Activated naive CD4-positive, alpha-beta T cell treated with anti-CD3 and anti-CD28 coated beads, Interleukin-2, amount 50 U/mL, for 16 hours (primary cell): ENCODE measurements around the gene CAPG.
"Not testable (repeated sequence)": the region's sequence is repeated elsewhere in the genome, so short reads cannot be mapped to it uniquely, and the experiment has no call there.

Experiments
- DNase-seq: peaks from one replicate; pipeline ENCODE4 v3.0.0-alpha.2; 2020

CAPG gene

DNA sequence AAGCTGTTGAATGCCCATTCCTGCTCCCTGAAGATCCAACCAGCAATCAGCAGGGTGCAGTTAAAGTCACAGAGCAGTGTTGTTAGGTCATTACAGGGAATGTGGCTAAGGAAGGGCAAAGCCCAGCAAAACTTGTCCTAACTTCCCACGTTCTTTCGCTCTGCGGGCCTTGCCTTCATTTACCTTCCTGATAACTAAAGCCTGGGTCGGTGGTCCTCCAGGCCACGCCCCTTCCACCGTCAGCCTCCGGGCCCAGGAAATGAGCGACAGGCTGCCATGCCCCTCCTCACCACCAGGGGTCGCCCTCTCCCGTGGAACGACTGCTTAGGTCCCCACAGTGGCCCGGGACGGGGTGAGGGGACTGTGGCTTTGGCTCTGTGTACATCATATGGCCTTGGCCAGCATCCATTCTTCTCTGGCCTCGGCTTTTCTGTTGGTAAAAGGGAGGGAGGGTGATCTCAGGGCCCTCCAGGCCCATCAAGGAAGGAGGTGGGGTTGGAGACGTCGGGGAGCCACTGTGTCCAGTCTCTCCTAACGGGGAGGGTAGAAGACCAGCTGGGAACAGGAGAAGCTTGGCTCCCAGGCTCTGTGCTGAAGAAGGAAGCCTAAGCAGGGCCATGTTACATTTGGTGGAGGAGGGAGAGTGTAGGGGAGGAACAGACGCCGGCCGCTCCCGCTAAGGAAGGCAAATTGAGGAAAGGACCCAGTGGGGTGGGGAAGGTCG lies 10.5 kb upstream of the CAPG start:
- peak; percentile 90 for DNase-seq

DNA sequence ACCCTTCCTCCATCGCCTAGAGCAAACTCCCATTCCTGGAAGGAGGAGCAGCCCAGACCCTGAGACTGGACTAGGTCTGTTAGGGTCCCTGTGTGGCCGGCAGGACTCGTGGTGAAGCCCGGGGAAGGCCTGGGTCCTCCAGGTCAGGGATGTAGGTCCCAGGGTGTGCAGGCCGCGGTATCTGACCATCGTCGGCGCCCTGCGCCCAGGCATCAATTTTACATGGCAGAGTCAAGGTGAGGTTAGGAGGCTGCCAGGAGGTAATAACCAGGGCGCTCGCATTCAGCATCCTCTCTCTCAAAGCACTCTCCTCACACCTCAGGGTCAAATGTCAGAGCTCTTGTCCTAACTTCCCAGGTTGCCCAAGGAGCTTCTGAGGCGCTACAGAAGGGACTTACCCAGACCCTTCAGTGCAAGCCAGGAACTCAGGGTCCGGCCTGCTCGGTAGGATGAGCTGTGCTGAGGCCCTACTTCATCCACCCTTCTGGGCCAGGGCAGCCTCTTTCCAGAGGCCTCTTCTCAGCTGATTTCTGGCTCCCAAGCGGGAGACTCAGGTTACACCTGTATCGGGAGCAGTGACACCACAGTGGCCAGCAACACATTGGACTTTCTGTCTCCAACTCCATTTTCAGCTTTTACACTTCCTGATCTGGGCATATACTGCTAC lies 9.0 kb upstream of the CAPG start:
- DNase-seq: no peak

DNA sequence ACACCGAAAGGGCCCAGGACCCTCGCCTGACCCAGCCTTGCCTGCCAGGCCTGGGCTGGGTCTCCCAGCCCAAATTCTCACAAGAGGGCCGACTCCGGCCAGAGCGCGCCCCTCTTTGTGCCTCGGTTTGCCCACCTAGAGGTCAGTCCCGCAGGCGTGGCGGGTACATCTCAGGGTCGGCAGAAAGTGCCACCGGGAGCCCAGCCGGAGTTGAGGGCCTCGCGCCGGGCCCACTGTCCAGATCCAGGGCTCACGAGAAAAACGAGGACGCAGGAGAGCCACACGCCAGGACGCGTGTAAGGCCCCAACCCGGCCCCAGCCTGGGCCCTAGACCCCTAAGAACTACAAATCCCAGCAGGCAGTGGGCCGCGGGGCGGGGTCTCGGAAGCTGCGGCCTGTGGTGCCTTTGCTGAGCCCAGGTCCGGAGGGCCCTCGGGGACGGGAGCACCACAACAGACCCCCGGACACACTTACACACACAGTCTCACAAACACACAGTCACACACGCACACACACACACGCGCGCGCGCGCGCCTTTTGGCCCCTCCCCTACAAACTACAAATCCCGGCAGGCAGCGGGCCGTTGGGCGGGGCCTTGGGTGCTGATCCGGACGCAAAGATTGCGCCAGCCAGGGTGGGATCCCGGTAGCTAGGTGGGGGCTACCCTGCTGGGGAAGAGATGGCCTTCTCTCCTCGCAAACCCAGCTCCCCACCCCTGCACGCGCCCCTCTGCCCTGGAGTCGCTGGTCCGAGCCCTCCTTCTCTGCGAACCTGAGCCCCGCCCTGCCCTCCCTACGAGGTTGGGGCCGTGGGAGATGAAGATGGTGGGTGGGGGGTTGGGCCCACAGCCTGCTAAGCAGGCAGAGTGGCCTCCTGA lies 8.2 kb upstream of the CAPG start, which contains the start of gene SH2D6:
TSS of gene SH2D6 (plus strand) at position 583 of the 877 bp plus-strand sequence. CDS start 10,752 bp downstream, outside the sequence.
- DNase-seq: peak; percentile 88

DNA sequence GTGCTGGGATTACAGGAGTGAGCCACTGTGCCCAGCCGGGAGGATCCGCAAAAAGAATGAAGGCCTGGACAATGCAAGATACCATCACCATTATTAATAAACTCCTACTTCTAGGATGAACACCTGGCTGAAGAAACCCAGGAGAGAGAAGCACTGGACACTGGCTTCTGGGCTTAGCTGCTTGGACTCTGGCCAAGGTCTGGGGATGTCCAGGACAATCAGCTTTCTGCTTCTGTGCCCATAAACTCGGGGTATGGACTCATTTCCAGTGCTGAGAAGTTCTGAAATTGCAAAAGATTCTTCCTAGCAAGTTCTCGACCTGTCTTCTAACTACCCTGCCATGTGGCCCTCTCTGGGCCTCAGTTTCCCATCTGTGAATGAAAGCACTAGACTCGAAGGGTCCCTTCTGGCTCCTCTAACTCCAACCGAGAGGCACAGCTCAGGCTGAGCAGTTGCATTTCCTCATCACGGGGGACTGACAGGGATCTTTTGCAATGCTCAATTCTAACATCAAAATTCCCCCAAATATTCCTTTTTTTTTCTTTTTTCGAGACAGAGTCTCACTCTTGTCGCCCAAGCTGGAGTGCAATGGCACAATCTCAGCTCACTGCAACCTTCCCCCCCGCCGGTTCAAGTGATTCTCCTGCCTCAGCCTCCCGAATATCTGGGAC lies 5.9 kb upstream of the CAPG start:
- DNase-seq: no peak

DNA sequence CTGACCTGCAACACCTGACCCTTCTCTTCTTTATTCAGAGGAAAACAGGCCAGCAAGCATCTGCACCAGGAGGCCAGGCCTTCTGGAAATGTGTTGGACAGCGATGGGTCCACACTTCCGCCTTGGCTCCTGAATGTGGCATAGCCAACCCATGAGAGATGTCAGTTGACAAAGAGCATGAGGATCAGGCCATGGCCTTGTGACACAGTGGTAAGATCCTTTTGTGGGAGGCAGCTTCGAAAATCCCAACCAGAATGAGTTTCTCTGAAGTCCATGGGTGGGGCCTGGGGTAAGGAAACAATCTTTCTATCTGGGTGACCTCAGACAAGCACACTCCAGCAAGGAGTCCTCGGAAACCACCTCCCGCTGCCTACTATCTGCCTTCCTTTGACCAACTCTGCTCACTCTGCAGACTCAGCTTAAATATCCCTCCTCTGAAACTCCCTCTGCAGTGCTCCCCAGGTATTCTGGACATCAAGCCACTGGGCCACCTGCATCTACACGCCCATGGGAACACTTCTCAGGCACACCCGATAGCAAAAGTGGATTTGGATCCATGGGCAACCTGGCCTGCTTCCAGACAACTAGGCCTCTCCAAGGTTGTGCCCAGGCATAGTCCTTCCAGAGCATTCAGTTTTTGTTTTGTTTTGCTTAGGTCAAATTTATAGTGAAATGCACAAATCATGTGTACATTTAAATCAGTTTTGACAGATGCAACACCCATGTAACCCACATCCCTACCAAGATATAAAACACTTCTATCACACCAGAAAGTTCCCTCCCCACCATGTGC lies 4.8 kb upstream of the CAPG start:
- no peak for DNase-seq

DNA sequence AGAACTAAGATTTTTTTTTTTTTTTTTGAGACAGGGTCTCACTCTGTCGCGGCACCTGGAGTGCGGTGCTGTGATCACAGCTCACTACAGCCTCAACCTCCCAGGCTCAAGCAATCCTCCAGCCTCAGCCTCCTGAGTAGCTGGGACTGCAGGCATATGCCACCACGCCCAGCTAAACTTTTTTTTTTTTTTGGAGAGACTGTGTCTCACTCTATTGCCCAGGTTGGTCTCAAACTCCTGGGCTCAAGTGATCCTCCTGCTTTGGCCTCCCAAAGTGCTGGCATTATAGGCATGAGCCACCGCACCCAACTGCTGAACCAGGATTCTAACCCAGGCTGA lies 4.2 kb upstream of the CAPG start:
- not testable (repeated sequence) for DNase-seq

DNA sequence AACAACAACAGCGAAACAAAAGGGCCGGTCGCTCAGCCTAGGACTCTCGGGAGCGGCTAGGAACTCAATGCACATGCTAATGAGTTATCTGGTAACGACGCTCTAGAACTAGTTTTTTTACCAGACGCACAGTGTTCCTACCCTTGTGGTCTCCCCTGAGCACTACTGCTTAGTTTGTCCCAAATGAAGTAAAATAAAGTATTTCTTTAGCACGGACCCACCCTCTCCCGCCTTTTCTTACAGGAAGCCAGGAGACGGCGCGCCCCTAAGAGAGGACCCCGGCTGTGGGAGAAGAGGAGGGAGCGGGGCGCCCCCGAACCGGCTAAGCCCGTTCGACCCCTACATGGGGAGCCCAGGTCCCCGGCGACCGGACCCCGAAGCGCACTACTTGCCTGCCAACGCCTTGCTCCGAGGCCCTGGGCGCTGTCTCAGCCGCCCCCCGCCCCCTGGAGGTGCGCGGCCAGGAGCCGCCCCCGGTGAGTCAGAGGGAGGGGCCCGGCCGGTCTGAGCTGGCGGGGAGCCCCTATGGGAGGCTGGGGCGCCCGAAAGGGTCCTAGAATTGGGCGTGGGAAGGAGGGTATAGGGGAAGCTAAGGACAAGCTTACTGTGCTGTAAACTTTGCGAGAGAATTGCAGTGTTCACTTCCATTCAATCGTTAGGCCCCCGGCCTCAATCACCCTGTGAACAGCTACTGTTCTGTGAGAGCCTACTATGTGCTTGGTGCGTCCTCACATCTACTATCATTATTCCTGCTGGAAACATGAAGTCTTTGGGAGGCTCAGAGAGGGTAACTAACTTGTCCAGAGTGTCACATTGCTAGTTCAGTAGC lies 3.6 kb upstream of the CAPG start:
- DNase-seq: peak; percentile 58

DNA sequence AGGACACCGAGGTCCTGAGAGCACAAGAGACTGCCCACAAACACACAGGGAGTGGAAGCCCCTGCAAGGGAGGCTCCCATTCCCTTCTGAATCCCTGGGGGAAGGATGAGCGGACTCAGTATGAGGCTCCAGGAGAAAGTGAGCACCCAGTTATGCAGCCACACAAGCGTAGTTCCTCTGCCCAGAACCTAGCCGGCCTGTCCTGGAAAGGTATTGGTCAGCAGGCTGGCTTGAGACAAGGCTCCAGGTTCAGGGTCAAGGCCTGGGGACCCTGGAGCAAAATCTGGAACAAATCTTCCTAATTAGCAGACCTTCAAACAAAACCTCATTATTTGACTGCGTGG lies 1.2 kb upstream of the CAPG start:
- no peak for DNase-seq

DNA sequence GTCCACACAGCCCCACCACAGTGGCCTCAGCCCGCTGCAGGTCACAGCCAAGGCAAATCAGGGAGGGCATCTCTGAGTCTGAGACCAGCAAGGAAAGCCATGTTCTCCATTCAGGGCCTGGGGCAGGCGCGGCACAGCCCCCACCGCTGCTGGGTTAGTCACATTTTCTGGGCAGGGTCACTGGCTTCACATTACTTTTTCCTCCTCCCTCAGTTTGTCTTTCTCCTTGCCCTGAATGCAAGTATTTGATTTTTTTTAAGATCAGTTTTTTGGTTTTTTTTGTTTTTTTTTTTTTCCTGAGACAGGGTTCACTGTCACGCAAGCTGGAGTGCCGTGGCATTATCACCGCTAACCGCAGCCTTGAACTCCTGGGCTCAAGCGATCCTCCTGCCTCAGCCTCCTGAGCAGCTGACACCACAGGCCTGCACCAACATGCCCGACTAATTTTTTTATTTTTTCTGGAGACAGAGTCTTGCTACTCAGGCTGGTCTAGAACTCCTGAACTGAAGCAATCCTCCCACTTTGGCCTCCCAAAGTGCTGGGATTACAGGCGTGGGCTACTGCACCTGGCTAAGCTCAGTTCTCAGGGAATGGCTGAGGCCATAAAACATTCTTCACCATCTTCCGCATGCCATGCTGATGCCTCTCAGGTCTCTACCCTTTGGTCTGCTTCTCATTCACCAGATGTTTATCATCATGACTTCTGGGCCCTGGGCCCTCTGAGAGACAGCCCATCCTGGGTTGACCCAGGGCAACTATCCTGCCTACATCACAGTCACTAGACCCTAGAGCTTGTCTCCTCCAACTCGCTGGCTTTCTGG lies 628 bp upstream of the CAPG start:
- DNase-seq: no peak

DNA sequence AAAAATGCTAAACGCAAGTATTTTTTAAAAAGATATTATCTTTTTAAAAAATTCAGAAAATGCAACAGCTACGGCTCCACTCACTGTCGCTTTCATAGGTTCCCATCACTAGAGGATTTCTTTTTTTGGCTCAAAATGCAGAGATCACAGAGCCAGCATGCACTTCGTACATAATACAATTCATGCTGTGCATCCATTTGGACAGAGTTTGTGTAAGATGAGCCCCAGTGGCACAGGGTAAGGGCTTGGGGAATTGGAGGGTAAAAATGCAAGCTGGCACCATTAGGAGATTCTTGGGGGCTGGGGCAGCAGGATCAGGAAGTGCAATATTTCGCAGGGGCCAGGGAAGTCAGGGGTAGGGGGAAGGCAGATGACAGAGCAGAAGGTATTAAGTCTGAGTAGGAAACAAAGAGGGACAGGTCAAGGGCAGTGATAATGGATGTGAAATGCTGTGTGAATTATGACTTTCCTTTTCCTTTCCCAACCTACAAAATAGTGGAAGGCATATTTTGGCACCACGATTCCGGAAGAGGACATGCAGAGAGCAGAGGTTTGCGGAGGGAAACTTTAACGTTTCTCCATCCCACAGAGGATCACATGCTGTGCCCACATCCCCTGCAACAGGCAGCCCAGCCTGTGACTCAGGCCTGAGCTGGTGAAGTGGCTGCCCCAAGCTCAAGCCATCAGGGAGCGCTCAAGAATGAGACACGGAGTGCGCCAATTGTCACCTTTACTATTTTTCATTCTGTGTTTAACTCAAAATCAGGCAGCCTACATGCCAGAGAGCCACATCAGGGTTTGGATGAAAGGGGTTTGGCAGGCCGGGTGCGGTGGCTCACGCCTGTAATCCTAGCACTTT lies 4.7 kb downstream of the CAPG start:
- peak; percentile 55 for DNase-seq

DNA sequence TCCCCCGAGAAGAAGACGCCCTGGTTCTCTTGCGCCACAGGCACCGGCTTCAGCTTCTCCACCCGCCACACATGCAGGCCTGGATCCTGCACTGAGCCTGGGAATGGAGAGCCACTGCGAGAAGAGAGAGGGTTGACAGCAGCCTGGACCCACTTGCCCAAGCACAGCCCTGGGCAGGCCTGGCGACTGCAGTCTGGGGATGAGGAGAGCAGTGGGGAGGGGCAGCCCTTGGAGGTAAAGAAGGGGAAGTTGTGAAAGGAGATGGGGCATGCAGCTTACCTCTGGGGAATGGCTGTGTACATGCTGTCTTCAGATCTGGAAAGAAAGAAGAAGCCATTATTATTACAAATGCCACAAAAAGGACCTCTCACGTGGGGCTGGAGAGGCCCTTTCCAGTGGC lies 8.3 kb downstream of the CAPG start:
- DNase-seq: no peak

DNA sequence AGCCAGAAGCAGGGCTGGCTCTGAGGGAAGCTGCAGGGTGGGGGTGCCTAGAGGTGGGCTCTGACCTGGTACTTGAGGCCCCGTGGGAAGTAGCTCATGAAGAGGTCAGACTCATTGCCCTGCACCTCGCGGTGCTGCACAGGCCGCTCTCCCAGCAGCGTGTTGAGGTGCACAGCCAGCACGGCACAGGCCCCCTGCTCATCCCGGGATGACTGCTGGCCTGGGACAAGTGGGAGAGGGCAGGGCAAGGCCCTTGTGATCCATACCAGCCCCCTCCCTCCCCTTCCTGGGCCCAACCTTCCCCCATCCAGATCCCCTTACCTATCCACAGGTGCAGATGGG lies 8.7 kb downstream of the CAPG start:
- no peak for DNase-seq

DNA sequence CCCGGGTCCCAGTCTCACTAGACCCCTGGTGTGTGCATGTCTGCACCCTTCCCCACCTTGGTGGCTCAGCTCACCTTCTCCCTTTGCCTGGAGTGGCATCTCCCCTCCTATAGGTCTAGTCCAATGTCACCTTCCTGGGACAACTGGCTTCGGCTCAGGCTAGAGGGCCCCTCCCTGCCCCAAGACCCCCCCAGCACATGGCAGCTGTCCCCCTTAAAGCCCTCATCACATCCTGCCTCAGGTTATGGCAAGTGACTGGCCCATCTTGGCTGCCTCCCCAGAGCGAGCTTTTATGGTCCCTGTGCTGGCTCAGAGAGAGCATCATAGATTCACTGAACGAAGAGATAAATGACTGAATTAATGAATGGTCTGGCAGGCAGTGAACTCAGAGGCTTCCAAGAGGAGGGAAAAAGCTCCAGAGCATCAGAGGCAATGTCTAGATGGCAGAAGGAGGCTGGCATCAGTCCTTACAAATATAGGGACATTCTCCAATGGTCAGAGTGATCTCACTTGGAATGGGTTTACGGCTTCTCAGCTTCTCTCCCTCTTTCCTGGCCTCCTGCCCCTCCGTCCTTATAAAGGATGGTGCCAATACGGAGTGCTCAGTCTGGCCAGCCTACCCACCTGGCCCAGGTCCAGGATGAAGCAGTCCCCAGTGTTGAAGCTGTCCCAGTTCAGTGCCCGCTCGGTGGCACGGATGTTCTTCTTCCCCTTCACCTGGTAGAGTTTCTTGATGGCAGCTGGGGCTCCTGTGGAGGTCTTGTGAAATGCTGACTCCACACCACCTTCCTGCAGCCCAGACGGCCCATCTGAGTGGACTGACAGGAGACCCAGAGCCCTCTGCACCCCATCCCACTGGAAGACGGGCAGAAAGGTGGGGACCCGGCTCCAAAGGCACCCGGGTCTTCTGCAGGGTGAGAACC lies 9.4 kb downstream of the CAPG start:
- no peak for DNase-seq

DNA sequence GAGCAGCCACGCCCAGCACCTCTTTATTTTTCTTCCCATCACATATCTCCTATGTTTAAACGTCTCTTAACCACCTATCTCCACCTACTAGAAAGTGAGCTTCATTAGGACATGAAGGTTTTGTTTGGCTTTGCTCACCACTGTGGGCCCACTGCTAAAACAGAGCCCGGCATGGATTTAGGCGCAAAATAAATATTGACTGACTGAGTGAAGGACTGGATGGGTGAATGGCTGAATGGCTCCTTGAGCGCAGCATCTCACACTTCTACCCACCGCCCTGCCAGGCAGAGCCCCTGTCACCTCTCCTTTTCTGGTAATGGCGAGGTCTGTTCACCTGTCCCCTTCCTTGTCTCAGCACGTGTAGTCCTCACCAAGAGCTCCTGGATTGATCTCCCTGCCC lies 10.1 kb downstream of the CAPG start:
- DNase-seq: no peak

DNA sequence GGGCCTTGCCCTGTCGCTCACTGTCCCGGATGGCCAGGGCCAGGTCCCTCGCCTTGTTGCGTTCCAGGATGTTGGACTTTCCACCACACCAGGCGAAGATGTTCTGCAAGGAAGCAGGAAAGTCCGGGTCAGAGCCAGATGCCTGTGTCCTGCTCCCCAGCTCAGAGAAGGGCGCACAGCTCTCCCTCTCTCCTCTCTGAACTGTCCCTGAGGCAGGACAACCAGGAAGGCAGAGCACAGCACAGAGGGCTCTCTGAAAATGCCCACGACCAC lies 11.0 kb downstream of the CAPG start:
- no peak for DNase-seq

DNA sequence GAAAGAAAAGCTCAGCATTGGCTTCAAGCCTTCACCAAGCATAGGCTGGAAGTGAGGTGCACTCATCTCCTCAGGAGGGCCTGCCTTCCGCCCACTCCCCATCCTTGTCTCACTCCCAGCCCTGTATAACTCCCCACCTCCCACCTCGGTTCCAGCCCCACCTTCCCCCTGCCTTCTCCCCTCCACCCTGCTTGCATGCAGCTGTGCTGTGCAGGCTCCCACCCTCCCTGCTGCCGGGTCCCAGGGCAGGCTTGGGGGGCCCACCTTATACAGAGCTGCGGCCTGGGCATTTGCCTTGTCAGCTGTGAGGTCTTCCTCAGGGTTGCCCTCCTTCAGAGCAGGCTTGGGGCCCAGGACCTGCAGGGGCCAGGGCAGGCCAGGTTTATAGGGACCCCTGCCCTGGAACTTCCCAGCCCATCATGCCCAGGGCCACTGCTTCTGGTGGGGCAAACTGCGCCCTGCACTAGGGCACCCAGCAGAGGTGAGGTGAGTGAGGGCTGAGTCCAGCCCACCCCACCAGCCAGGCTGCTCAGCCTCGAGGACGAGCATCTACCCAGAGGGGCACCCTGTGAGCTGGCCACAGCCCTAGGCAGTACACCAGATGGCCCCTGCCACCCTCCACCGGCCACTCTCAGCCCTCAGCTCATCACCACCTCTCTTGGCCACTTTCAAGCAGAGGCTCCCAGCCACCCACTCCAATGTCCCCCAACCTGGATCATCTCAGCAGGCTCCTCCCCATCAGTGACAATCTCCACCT lies 11.6 kb downstream of the CAPG start:
- no peak for DNase-seq

DNA sequence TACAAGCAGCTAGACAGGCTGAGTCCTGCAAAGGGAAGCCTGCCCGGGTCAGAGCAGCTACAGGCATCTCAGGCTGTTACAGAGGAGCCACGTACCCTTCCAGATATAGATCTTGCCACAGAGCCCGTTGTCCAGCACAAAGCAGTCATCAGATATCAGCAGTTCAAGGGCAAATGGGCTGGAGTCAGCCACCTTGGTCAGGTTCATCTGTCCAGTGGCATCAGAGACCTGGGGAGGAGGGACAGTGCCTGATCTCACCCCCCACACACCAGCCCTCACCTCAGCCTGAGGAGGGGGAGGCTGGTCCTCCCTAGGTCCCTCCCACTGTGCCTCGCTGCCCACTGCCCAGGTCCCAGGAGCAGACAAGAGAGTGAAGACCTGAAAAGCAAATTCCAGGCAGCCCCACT lies 12.2 kb downstream of the CAPG start:
- DNase-seq: no peak
